Stimulated activated CD4-positive, alpha-beta T cell treated with anti-CD3 and anti-CD28 coated beads, Interleukin-1b, Interleukin-23, amount 100 ng/mL, for 1 hour (primary cell): ENCODE results near the gene MLEC.

Experiments
- DNase-seq, 2 donors: peaks; one replicate each; pipeline ENCODE4 v3.0.0-alpha.2; 2020; ENCODE audit warnings: low read depth in 2 of 2

MLEC gene

GRCh38 chr12:120741476-120742421 lies 54.8 kb downstream of the MLEC start:
- DNase-seq = no peak

- DNase-seq = no peak
Measured at GRCh38 chr12:120744922-120745493, 58.1 kb downstream of the MLEC start.

GRCh38 chr12:120748242-120748641 lies 61.3 kb downstream of the MLEC start:
- DNase-seq = no peak

GRCh38 chr12:120749256-120749655 lies 62.3 kb downstream of the MLEC start:
- no peak for DNase-seq

GRCh38 chr12:120750806-120751205 lies 63.9 kb downstream of the MLEC start:
- DNase-seq = no peak

GRCh38 chr12:120751389-120751788 lies 64.4 kb downstream of the MLEC start:
- DNase-seq = no peak
